ENCODE results near the gene UBR1. TPM values are rescaled to one million over a fixed set of nuclear protein-coding genes. Genes with fewer than 3 reads are reported as not detected.

UBR1 gene
- total RNA-seq, 4 donors from 2014 or later = 20.2 to 31.3 (median 22.5) TPM

- H3K36me3 ChIP-seq = peaks cover 4 to 21% of the 10 kb centered on the region in 2 donors
Observed at GRCh38 chr15:43146184-43146583, 40.3 kb upstream of the UBR1 start.

DNA sequence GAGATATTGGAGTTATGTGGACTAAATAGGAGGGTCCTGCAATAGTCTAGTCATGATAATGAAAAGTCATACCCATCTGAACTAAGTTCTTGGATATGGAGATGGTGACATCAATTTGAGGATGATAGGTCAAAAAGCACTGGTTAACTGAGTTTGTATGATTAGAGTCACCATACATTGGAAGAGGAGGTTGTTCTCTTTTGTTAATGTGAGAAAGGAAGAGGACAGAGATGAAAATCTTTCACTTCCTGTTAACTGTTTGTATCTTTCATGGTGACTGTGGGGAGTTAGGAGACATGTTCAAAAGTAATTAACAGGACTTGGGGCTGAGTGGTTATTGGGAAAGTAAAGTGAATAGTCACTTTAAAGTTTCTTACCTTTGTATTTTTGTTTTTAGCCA is 38.7 kb upstream of the UBR1 start:
- in situ Hi-C loops (cut with MboI; ENCODE audit: low sequenced_read_pairs in 4 of 4) (no loop called here), intact Hi-C loops (cut with DNase I; ENCODE audit: low total_unique reads) (no loop called here)
- Histone ChIP-seq H3K36me3 (peaks cover 4 to 28% of the 10 kb centered on the region in 2 donors), H3K4me1 (no peaks in the 10 kb centered on the region), H3K27me3 (no peaks in the 10 kb centered on the region), H3K4me3 (no peak overlapping the region), H3K9me3 (no peaks in the 10 kb centered on the region), H3K27ac (no peak overlapping the region)
- no peak for DNase-seq
- TF ChIP-seq CTCF (IDR thresholded peaks at IDR 0.05 in 4 of 5, conservative IDR thresholded peaks at IDR 0.05 in 1 of 5) (no peak), POLR2A (IDR thresholded peaks at IDR 0.05) (no peak)
- ATAC-seq = no peak

More at GRCh38 chr15:43146184-43146583, 40.3 kb upstream of the UBR1 start:
- no peaks in the 10 kb centered on the region for H3K9me3 ChIP-seq
- in situ Hi-C loops (cut with MboI; ENCODE audit: low sequenced_read_pairs in 4 of 4) = no loop called here
- no peak overlapping the region for H3K4me3 ChIP-seq
- no peaks in the 10 kb centered on the region for H3K27me3 ChIP-seq
- no peaks in the 10 kb centered on the region for H3K4me1 ChIP-seq
- TF ChIP-seq POLR2A (IDR thresholded peaks at IDR 0.05) (no peak), CTCF (IDR thresholded peaks at IDR 0.05 in 4 of 5, conservative IDR thresholded peaks at IDR 0.05 in 1 of 5) (no peak)
- ATAC-seq = no peak
- intact Hi-C loops (cut with DNase I; ENCODE audit: low total_unique reads) = no loop called here
- no peak for DNase-seq
- no peak overlapping the region for H3K27ac ChIP-seq

- no peak overlapping the region for H3K27ac ChIP-seq
- in situ Hi-C loops (cut with MboI; ENCODE audit: low sequenced_read_pairs in 4 of 4) (no loop called here), intact Hi-C loops (cut with DNase I; ENCODE audit: low total_unique reads) (no loop called here)
- ATAC-seq (no peak), DNase-seq (no peak)
- H3K9me3 ChIP-seq = no peaks in the 10 kb centered on the region
- TF ChIP-seq CTCF (IDR thresholded peaks at IDR 0.05 in 4 of 5, conservative IDR thresholded peaks at IDR 0.05 in 1 of 5) = no peak
- TF ChIP-seq POLR2A (IDR thresholded peaks at IDR 0.05) = no peak
- peaks cover 4 to 29% of the 10 kb centered on the region in 2 donors for H3K36me3 ChIP-seq
- no peaks in the 10 kb centered on the region for H3K27me3 ChIP-seq
- H3K4me3 ChIP-seq = no peak overlapping the region
- no peaks in the 10 kb centered on the region for H3K4me1 ChIP-seq
Observed at GRCh38 chr15:43143203-43143941, 37.5 kb upstream of the UBR1 start.

GRCh38 chr15:43135351-43135750 is 29.5 kb upstream of the UBR1 start:
- H3K4me1 ChIP-seq = peaks cover 13 to 14% of the 10 kb centered on the region in 2 donors
- ATAC-seq (no peak), DNase-seq (no peak)
- intact Hi-C loops (cut with DNase I; ENCODE audit: low total_unique reads) = no loop called here
- H3K4me3 ChIP-seq = no peak overlapping the region
- TF ChIP-seq POLR2A (IDR thresholded peaks at IDR 0.05) (no peak), CTCF (IDR thresholded peaks at IDR 0.05 in 4 of 5, conservative IDR thresholded peaks at IDR 0.05 in 1 of 5) (no peak)
- in situ Hi-C loops (cut with MboI; ENCODE audit: low sequenced_read_pairs in 4 of 4) = no loop called here
- peaks cover 0 to 44% of the 10 kb centered on the region in 2 donors for H3K36me3 ChIP-seq
- no peaks in the 10 kb centered on the region for H3K9me3 ChIP-seq
- no peaks in the 10 kb centered on the region for H3K27me3 ChIP-seq
- H3K27ac ChIP-seq = no peak overlapping the region

Data from gastrocnemius medialis (tissue), 4 donors.